CD4-positive, alpha-beta T cell treated with Interleukin-10 for 1 hour (primary cell): ENCODE measurements around the gene NSMCE1.

Experiments
- DNase-seq: peaks from one replicate; pipeline ENCODE4 v3.0.0-alpha.2; 2020

The NSMCE1 gene

DNA sequence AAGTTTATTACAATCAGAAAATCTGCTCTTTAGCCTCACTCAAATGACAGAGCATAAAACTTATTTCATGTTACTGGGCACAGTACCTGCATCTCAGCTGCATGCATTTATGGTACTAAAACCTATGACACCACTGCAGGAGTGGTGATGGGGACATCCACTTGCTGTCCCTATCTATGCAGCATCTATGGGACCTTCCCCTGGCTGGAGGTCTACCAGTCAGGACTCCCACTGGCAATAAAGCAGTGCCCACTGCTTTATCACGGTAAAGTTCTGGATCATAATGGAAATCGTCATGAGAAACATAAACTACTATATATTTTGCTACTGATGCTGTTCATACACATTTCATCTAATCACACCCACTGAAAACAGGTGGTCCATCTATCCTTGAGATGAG, 26.2 kb downstream of the NSMCE1 start:
- no peak for DNase-seq

GRCh38 chr16:27241658-27242057, 26.9 kb downstream of the NSMCE1 start:
- no peak for DNase-seq

DNA sequence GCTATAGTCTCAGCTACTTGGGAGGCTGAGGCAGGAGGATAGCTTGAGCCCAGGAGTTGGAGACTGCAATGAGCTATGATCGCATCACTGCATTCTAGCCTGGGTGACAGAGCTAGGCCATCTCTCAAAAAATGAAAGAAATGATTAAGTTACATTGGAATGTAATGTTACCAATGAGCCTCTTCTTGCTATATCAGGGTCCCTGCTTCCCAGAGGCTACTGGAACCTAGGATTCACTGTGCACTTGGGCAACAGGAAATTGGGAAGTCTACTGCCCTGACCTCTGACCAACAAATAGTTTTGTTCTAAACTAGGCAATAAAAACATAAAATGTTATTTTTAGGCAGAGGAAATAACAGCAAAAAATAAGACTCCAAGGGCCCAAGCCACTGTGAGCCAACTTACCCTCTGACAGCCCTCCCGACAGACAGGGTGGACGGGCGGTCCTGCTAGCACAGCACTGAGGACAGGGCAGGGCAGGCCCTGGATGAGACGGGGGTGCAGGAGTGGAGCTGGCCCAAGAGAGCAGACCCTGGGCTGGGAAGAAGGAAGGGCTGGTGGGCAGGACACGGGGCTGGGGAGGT, 27.5 kb downstream of the NSMCE1 start:
- DNase-seq = no peak

DNA sequence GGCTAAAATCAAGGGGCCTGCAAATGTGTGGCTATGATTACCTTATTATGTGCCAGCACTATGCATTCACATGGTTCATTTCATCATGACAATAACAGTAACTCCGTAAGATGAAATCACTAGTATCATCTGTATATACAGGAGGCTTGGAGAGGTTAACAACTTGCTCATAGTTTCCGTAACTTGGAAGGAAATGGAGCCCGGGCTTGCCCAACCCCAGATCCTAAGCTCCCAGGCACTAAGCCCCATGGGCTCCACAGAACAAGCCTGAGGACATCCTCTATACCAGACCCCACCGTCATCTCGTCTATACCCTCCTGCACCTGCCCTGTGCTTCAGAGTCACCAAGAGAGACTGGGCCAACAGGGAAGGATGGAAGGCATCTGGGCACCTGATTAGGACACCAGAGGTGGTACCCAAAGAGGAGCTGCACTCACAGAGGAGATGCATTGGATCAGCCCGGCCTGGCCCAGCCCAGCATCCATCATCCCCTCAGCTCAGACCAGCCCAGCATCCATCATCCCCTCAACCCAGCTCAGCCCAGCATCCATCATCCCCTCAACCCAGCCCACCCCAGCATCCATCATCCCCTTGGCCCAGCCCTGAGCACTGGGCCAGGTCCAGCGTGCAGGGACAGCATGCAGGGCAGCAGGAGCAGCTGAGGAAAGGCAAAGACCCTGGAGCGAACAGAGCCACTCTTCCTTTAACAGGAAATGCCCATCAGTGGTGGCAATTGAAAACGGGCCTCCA, 28.5 kb downstream of the NSMCE1 start:
- DNase-seq = no peak

- no peak for DNase-seq
These were observed 29.5 kb downstream of the NSMCE1 start for GRCh38 chr16:27239026-27239425.

DNA sequence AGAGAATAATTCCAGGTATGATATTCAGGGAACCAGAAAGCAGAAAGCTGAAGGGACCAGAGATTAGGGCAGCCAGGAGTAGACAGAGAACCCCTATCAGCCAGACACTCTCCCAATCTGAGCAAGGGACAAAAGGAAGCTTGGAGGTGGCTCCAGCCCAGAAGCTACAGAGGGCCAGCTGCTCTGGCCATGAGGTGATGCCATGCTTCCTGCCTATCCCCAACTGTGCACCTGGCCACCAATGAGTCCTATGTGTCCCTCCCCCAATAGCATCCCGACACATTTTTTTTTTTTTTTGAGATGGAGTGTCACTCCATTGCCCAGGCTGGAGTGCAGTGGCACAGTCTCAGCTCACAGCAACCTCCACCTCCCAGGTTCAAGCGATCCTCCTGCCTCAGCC, 30.0 kb downstream of the NSMCE1 start:
- no peak for DNase-seq

GRCh38 chr16:27238016-27238587, 30.5 kb downstream of the NSMCE1 start:
- peak; percentile 39 for DNase-seq

DNA sequence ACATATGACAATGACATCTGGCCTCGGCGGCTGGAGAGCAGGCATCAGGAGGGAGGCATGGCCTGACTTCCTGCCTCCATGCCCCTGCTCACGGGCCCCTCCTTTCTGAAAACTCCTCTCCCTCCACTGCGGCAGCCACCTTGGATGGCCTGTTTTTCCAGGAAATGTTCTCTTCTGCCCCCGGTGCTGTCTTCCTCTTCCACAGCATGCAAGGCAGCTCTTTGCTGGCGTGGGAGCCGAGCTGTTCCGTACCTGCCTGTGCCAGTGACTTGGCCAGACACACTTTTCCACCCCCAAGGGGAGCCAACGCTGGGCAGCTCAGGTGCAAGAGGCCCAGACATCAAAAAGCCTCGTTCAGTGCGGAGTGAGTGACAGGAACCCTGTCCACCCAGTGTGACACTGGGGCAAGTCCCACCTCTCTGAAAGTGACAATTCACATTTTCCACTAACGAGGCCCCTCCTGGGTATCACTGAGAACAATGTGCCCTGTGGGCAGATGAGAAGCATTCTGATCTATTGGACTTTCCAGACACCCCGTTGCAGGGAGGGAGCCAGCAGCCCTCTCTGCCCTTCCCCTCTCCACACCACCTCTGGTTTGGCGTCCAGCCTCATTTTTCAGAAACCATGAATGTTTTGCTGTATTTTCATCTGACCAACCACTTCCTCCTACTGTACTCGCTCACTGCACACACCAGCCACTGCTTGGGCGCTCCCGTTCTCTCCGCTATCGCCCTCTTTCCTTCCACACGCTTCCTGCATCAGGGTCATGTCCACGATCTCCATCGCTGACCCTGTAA, 31.2 kb downstream of the NSMCE1 start:
- DNase-seq = peak; percentile 75

GRCh38 chr16:27236635-27237218, 31.8 kb downstream of the NSMCE1 start:
- DNase-seq = peak; percentile 61

- no peak for DNase-seq
These were observed 32.7 kb downstream of the NSMCE1 start for GRCh38 chr16:27235938-27236245.

- peak; percentile 90 for DNase-seq
These were observed 33.3 kb downstream of the NSMCE1 start for GRCh38 chr16:27235055-27235937.

GRCh38 chr16:27234603-27235002, 34.0 kb downstream of the NSMCE1 start:
- DNase-seq = no peak

DNA sequence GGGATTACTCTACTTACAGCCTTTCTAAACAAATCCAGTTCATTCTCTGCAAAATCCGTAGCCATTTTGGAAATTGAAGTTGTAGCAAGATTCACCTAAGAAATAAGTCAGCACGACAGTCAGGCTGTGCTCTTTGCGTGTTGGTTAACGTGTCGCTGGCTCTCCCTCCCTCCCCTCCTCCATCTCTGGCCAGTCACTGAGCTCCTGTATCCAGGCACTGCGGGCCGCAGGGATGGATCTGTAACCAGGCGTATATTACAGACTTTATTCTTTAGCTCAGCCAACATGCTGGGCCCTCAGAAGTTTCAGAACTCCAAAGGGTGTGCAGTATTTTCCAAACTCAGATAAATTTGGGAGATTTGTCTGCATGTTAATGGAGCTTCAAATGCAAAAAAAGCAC, 34.4 kb downstream of the NSMCE1 start:
- no peak for DNase-seq

DNA sequence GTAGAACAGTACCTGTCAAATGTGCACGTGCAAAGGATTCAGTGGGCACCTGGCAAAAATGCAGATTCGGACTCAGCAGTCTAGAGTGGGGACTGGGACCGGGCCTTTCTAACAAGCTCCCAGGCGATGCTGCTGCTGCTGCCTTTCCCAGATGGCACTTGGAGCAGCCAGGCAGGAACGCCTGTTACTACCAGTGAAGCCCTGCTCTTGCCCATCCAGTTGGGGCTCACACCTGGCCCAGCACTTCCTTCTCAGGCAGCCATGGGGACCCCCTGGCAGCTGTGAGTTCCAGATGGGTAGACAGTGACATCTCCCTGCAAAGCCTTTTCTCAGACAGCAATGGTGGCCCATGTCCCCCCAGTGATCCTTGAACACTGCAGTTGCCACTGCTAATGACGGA, 34.8 kb downstream of the NSMCE1 start:
- DNase-seq = no peak

- DNase-seq = no peak
These were observed 35.5 kb downstream of the NSMCE1 start for GRCh38 chr16:27232901-27233625.

- DNase-seq = peak; percentile 14
These were observed 36.3 kb downstream of the NSMCE1 start for GRCh38 chr16:27232061-27232900.

DNA sequence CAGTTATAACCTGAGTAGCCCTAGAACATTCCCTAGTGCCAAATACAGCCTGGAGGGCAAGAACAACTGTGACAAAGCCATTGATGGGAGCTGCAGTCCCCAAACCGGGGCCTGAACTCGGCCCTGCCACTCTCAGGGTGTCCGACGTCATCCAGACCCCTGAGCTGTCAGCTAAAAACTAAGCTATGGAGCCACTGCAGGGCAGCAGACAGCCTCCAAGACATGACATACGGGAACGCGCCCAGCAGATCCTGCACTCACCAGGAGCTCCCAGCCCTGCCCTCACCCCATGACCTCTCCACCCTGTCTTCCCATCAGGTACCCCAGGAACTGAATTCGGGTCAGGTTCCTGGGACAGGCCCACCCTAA, 36.9 kb downstream of the NSMCE1 start:
- no peak for DNase-seq

DNA sequence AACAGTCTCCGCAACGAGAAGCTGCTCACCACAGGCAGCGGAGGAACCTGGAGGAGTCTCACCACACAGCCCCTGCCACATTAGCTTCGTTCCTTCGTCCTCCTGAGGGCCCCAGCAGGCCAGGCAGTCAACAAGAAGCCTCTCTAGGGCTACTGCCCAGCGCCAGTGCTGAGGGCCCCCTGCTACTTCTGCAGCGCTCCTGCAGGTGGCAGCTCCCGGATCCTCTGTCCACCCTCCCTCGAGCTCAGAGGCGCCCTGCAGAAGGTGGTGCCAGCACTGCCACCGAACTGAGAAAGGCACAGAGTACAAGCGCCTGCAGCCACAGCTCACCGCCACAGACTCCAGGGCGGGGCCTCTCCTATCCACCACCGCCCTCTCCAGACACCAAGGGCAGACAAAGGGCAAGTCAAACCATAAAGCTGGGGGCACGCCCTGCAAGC, 38.0 kb downstream of the NSMCE1 start:
- DNase-seq = peak; percentile 78

- no peak for DNase-seq
These were observed 38.6 kb downstream of the NSMCE1 start for GRCh38 chr16:27229891-27230470.
